ENCODE measurements around the gene SIDT2.
A peak's percentile ranks its signal among the peaks of the same experiment; 100 is the strongest.
"Not testable (repeated sequence)": the region's sequence is repeated elsewhere in the genome, so short reads cannot be mapped to it uniquely, and the experiment has no call there.

The SIDT2 gene

DNA sequence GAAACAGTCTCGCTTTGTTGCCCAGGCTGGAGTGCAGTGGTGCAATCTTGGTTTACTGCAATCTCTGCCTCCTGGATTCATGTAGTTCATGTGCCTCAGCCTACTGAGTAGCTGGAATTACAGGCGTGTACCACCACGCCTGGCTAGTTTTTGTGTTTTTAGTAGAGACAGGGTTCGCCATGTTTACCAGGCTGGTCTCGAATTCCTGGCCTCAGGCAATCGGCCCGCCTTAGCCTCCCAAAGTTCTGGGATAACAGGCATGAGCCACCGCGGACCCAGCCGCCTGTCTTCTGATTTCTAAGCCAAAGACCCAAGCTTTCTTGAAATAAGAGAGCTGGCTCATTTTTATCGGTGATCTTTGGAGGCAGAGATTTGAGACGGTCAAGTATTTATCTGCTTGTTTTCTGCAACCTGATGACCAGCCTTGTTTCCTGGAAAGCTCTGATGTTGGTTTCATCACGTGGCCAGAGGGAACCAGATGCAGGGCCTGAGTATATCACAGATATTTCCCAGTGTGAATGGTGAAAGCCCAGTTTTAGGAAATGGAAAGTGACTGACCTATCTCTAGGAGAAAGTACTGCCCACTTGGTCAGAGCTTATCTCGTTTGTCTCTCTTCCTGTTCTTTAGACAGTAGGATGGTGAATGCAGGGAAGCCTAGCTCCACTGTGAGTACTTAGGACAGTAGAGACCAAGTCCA, 5.7 kb upstream of the SIDT2 start:
- DNase-seq: no peak

DNA sequence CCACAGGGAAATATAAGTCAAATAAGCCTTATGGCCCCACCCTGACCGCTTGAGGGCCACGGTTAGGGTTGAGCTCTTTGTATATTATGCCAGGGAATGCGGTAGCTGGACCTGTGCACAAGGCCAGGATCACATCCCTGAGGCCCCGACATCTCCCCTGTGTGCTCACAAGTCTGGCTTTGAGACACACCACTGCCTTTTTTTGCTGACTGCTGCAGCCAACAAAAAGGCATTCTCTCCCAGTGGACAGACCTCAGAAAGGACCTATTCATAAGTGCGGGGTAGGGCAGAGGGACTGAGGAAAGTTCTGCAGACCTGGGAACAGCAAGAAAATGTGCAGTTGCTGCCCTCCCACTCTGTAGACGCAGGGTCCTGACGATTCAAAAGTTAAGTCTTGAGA, 3.4 kb upstream of the SIDT2 start:
- no peak for DNase-seq

GRCh38 chr11:117175781-117176180, 2.8 kb upstream of the SIDT2 start:
- no peak for DNase-seq

DNA sequence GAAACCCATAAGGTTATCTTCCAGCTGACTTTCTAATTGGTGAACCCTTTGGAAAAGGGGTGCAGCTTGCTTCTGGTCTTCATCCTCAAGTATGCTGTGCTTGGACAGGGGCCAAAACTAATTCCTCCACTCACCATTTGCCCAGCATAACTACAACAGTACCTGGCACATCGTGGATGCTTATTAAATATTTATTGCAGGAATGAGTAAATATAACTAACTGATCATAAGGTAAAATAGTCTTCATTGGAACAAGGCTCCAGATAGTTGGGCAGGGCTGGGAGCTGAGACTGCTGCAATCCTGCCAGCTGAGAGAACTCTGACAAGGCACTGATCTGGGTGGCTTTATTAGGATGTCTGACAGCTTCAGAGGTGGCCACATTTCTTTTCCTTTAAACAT, 2.4 kb upstream of the SIDT2 start:
- DNase-seq: no peak

- DNase-seq: no peak
Measured at GRCh38 chr11:117177534-117178209, 871 bp upstream of the SIDT2 start.

GRCh38 chr11:117179048-117179999, 781 bp downstream of the SIDT2 start:
- DNase-seq: no peak

- DNase-seq: no peak
Measured at GRCh38 chr11:117180020-117180419, 1.5 kb downstream of the SIDT2 start.

DNA sequence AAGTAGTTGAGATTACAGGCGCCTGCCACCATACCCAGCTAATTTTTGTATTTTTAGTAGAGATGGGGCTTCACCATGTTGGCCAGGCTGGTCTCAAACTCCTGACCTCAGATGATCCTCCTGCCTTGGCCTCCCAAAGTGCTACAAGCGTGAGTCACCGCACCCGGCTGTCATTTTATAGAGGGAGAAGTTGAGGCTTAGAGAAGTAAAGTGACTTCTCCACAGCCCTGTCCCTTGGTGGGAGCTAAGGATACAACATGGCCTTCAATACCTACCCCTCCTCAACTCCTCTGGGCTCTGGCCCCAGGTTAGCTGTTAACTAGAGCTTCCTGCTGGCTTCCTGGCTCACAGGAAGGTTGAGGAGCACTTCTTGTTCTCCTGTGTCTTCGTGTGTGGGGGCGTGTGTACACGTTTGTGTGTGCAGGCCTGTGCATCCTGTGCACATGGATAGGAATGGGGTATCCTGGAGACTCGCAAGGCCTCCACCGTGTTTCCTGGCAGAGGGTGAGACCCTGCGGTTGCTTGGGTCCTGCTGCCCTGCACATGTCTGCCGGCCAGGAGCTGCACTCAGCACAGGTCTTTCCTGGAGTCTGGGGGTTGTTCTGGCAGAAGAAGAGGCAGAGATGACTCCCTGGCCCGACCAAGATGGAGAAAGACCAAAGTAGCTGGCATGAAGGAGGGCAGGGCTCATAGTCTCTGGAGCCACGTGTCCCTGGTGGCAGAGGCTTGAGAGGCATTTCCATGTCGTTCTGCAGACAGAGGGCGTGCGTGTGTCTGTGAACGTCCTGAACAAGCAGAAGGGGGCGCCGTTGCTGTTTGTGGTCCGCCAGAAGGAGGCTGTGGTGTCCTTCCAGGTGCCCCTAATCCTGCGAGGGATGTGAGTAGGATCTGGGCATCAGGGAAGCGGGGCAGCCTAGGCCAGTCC, 2.4 kb downstream of the SIDT2 start:
- peak; percentile 22 for DNase-seq

DNA sequence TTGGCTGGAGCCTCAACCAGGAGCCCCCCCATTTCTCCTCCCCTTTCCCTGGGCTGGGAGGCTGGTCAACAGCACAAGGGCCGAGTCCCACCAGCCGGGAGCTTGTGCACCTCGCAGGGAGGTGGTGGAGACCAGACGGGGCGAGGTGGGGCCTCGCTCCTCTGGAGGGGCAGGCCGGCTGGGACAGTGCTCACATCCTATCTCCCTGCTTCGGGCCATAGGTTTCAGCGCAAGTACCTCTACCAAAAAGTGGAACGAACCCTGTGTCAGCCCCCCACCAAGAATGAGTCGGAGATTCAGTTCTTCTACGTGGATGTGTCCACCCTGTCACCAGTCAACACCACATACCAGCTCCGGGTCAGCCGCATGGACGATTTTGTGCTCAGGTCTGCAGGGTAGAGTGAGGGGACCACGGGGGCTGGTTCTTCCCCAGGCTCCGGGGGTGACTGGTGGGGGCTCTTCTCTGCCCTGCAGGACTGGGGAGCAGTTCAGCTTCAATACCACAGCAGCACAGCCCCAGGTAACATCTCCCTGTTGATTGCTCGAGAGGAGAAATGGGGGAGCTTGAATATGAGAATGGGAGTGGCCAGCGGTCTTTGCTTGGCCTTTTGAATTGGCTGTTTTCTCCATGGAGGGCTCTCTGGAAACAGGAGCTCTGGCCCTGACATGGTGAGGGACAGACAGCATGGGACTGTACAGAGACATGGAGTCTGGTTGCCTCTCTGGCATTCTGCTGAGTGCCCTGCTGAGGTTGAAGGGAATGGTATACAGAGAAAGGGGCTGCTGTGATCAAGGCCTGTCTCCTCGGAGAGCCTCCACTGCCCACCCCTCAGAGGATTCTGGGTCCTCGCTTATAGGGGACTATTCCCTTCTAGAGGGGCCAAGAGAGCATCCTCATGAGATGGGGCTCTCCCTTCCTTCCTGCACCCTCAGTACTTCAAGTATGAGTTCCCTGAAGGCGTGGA, 3.3 kb downstream of the SIDT2 start:
- DNase-seq: no peak

GRCh38 chr11:117182551-117182935, 4.0 kb downstream of the SIDT2 start:
- DNase-seq: no peak

- not testable (repeated sequence) for DNase-seq
Measured at GRCh38 chr11:117183178-117183577, 4.6 kb downstream of the SIDT2 start.

DNA sequence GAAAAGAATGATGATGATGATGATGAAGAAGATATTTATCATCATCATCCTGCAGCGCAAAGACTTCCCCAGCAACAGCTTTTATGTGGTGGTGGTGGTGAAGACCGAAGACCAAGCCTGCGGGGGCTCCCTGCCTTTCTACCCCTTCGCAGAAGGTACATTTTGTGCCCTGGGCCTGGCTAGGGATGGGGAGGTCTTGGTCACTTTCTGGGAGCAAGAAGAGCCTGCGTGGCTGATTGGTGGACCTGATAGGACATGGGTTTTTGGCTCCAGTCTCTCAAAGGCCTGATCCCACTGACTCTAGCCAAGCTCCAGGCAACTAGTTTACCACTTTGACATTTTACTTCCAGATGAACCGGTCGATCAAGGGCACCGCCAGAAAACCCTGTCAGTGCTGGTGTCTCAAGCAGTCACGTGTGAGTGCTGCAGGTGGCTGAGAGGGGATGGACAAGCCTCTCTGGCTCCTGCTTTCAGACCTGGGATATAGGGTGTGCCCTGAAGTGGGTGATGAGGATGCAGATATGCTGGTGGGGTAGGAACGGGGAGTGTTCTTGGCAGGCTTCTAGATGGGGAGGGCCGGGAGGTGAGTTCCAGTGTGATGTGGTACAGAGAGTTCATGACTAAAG, 5.3 kb downstream of the SIDT2 start:
- no peak for DNase-seq

GRCh38 chr11:117185736-117186430, 7.3 kb downstream of the SIDT2 start:
- DNase-seq: no peak

- DNase-seq: no peak
Measured at GRCh38 chr11:117186431-117186761, 7.9 kb downstream of the SIDT2 start.

DNA sequence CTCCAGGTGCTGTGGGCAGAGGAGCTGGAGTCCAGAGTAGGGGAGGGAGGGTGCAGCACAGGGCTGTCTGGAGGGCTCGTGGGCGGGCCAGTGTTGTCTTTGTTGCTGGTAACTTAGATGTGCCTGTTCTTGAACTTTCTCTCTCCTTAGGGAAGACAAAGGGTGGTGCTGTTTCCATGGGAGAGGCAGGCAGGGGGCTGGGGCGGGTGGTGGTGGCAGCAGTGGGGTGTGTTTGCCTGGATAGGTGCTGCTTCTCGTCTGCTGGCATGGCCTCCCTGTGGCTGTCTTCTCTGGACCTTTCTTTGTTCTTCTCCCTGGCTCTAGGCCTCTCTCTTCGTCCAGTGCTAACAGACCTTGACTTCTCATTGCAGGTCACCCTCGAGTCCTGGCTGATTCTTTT, 8.5 kb downstream of the SIDT2 start:
- no peak for DNase-seq

GRCh38 chr11:117187428-117187798, 8.9 kb downstream of the SIDT2 start:
- no peak for DNase-seq

DNA sequence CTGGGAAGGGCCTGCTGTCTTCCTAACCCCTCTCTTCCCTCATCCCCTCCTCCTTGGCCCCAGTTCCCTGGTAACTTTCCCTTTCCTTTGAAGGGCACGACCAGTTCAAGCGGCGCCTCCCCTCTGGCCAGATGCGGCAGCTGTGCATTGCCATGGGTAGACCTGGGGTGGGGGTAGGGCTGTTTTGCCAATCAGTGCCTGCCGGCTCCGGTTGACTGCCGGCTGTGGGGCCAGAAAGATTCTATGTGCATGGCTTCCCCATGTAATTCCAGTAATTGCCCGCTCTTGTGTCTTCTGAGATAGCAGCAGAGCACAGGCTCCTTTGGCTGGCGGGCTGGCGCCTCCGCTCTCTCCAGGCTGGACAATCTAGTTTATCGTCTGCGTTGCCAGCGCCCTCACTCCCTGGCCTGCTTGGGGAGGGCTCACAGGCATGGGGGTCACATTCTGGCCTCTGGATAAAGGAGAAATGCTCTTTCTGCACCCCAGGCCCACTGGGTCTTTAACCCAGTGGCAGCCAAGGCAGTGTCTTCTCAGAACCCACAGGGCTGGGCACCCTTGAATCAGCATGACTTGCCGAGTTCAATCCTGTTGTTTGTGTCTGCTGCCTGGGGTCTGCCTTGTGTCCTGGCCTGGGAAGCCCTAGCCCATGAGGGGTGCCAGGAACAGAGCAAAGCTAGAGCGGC, 9.4 kb downstream of the SIDT2 start:
- no peak for DNase-seq

DNA sequence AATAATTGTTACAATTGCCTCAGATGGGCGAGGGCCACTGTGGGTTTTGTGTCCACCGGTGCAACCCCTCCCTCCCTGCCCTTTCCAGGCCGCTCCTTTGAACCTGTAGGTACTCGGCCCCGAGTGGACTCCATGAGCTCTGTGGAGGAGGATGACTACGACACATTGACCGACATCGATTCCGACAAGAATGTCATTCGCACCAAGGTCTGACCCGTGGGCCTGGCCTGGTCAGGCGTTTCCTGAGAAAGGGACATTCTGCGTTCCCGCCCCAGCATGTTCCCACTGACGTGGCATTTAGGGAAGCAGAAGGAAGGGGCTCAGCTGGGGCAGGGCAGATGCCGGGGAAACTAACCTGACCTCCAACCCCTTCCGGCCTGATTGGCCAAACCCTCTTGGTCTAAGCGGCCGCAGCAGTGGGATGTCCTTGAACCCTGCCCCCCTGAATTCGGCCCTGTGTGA, 10.1 kb downstream of the SIDT2 start:
- DNase-seq: no peak

DNA sequence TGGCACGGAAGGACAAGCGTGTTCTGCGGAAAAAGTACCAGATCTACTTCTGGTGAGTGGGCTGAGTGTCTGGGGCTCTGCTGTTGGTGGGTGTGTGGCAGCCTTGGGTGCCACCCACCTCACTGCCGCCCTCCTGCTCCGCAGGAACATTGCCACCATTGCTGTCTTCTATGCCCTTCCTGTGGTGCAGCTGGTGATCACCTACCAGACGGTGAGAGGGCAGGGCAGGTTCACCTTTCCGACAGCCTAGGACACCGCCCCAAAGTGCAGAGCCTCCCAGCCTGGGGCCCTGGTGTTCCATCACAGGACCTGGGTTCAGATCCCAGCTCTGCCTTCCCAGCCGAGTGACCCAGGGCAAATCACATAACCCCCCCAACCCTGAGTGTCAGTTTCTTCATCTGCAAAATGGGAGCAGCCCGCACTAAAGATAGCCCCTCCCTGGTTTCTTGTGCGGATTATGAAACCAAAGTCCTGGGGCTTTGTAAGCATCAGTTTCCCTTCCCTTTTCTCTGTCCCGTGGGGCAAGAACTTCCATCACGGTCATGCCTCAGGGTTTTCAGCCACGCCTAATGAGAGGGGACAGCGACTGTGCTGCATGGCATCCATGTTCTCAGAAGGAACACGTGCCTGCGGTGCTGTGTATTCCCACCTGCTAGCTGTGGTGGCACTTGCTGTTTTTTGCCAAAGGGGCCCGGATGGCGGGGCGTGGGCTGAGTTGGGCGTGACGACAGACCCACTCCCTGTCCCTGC, 10.8 kb downstream of the SIDT2 start:
- no peak for DNase-seq
